ENCODE measurements around the gene TMEM254.
A peak's percentile ranks its signal among the peaks of the same experiment; 100 is the strongest.

Gene TMEM254

GRCh38 chr10:80100861-80101695, 22.6 kb downstream of the TMEM254 start:
- no peak for TF ChIP-seq CTCF (conservative IDR thresholded peaks at IDR 0.05; ENCODE audit: low read depth, low read length)
- no peak for DNase-seq (ENCODE audit: low read depth)
- H3K4me3 ChIP-seq (ENCODE audit: low read length): no peak overlapping the region

DNA sequence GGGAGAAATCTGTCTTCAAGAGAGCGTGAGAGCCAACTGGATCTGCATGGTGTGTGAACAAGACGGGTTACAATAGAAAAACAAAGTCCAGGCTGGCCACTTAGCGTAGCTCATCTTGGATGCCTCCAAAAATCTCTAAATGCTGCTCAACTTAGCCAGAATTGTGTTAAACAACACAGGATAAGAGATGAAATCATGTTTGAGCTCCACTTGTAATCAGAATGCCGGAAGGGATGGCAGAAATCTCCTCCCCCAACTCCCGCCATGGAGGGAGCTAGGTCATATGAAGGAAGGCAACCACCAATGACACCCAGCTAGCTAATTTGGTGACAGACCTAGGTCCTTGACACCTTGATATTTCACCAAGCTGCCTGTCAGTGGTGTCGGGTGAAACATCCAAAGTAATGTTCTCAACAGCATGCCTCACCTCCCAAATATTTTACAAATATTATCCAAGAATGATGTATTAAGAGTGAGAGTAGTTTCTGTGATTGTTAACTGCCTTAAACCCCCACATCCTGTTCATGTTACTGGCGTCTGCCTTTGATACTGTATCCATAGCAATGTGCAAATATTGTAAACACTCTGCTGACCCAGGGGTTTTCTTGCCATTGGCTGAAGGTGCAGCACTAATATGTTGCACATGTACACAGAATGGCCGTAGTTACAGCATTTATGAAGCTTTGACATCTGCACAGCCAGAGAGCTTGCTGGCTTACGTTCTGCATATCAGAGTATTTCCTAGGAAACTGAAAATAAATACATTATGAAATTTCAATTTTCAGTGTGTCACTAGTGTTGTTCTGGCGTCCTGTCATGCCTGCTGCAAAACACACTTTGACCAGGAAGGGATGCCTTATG, 25.8 kb downstream of the TMEM254 start:
- no peak for TF ChIP-seq CTCF (conservative IDR thresholded peaks at IDR 0.05; ENCODE audit: low read depth, low read length)
- peak; percentile 80 for DNase-seq (ENCODE audit: low read depth)
- H3K4me3 ChIP-seq (ENCODE audit: low read length): no peak overlapping the region

GRCh38 chr10:80108576-80109239, 30.2 kb downstream of the TMEM254 start:
- DNase-seq (ENCODE audit: low read depth): no peak
- H3K4me3 ChIP-seq (ENCODE audit: low read length): no peak overlapping the region

GRCh38 chr10:80110986-80111385, 32.5 kb downstream of the TMEM254 start:
- TF ChIP-seq CTCF (conservative IDR thresholded peaks at IDR 0.05; ENCODE audit: low read depth, low read length): no peak
- peak; percentile 65 for DNase-seq (ENCODE audit: low read depth)
- no peak overlapping the region for H3K4me3 ChIP-seq (ENCODE audit: low read length)

More at GRCh38 chr10:80108576-80109239, 30.2 kb downstream of the TMEM254 start:
- no peak for TF ChIP-seq CTCF (conservative IDR thresholded peaks at IDR 0.05; ENCODE audit: low read depth, low read length)

DNA sequence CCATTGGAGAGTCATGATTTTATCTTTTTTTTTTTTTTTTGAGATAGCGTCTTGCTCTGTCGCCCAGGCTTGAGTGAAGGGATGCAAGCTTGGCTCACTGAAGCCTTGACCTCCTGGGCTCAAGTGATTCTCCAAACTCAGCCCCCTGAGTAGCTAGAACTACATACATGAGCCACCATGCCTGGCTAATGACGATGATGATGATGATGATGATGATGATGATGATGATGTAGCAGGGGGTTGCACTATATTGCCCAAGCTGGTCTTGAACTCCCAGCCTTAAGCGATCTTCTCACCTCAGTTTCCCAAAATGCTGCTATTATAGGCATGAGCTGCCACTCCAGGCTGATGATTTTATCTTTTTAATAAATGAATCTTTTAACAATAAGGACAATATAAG, 40.2 kb downstream of the TMEM254 start:
- DNase-seq (ENCODE audit: low read depth): no peak
- no peak overlapping the region for H3K4me3 ChIP-seq (ENCODE audit: low read length)
- TF ChIP-seq CTCF (conservative IDR thresholded peaks at IDR 0.05; ENCODE audit: low read depth, low read length): no peak

DNA sequence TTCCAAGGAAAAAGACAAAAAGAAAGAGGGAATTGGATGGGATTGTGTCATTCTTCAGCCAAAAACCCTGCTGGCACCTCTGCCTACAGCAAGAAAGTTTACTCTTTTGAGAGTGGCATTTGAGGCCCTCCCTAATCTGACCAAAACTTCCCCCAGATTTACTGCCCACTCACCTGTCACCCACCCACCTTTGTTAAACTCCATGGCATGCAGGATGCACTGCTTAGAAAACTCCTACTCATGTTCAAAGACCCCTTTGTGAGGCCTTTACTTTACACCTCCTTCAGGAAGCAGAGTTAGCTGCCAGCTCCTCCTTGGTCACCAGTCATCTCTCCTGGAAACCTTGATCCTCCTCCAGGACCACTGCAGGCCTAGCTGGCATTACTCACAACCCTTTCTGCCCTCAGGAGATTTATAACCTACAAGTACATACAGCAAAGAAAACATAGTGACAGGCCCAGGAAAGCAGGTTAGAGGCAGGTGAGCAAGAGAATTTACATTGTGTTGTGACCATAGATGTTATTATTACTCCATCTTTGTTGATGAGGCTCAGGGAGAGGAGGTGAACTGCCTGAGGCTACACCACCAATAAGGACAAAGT, 43.7 kb downstream of the TMEM254 start:
- DNase-seq (ENCODE audit: low read depth): no peak
- no peak overlapping the region for H3K4me3 ChIP-seq (ENCODE audit: low read length)
- no peak for TF ChIP-seq CTCF (conservative IDR thresholded peaks at IDR 0.05; ENCODE audit: low read depth, low read length)

All from retinal pigment epithelial cell (primary cell).